Stimulated activated CD8-positive, alpha-beta memory T cell treated with anti-CD3 and anti-CD28 coated beads, Interleukin-7, amount 100 ng/mL, for 48 hours (primary cell): ENCODE results near the gene LMF1.

Experiments
- DNase-seq, 2 donors: peaks; one replicate each; pipeline ENCODE4 v3.0.0-alpha.2; 2020; ENCODE audit warnings: low read depth in 1 of 2; ENCODE audit errors: extremely low read depth in 1 of 2

Gene LMF1

GRCh38 chr16:931626-932500 is 38.9 kb downstream of the LMF1 start:
- no peak for DNase-seq

DNA sequence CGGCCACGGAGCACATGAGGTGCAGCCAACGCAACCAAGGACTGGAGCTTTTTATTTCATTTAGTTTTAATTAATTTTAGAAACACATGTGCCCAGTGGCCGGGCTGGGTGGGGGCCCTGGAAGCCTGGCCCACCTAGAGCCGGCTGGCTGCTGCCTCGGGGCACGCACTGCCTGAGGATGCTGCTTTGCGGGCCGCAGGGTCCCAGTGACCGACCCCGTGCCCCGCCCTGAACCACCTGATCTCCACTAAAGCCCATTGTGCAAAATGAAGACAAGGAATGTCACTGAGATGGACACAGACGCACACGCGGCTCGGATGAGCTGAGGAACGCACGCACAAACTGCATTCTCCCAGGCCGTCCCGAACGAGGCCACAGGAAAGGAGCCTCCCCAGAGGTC is 39.6 kb downstream of the LMF1 start:
- no peak for DNase-seq

DNA sequence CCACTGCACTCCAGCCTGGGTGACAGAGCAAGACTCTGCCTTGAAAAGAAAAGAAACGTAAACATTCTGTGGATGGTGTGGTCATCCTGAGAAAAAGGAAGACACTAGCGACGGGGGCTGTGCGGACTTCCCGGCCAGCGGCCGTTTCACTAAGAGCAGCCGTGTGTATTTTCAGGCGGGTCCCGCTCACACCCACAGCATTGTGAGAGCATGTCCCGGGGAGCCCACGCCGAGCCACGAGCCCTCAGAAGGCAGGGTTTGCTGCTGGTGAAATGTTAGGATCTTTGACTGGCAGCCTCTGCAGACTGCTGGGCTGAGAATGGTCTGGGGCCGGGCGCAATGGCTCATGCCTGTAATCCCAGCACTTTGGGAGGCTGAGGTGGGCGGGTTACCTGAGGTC is 40.3 kb downstream of the LMF1 start:
- DNase-seq = no peak

DNA sequence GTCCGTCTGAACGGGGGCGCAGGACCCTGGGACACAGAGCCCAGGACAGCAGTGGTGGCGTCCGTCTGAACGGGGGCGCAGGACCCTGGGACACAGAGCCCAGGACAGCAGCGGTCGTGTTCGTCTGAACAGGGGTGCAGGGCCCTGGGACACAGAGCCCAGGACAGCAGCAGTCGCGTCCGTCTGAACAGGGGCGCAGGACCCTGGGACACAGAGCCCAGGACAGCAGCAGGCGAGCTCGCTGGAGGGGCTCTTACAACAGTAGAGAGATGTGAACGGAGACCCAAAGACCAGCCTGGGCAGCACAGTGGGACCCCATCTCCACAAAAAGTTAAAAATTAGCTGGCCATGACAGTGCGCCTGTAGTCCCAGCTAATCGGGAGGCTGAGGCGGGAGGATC is 40.7 kb downstream of the LMF1 start:
- DNase-seq = no peak

- DNase-seq = no peak
Observed at GRCh38 chr16:929227-930073, 41.3 kb downstream of the LMF1 start.

DNA sequence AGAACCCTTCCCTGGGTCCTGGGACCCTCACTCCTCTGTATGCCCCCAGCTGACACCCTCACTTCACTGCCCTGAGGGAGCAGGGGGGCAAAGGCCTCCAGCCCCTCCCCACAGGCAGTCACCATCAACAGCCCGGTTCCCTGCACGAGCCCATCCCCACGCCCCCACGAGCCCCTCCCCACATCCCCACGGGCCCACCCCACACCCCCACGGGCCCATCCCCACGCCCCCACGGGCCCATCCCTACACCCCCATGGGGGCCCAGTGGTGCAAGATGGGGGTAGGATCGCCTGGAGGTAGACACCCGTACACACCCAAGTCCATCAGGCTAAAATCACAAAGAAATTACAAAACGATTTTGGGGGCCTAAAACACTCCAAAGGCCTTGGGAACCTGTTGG is 42.3 kb downstream of the LMF1 start:
- no peak for DNase-seq

GRCh38 chr16:927931-928330 is 42.9 kb downstream of the LMF1 start:
- DNase-seq = no peak

DNA sequence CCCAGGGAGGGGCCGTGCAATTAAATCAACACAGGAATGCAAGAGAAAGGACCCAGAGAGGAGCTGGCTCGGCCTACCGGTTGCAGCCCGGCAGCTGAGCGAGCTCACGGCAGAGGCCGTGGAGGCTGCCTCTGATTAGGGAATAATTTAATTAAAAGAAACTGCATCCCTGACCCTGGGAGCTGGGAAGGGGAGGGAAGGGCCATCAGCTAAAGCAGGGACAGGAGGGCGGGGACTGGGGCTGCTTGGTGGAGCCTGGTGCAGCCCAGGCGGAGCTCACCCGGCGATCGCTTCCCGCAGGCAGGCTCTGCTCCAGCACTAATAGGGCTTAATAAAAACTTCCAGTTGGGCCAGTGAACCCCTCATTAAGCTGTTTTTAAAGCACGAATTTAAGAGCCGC is 43.4 kb downstream of the LMF1 start:
- DNase-seq = no peak

DNA sequence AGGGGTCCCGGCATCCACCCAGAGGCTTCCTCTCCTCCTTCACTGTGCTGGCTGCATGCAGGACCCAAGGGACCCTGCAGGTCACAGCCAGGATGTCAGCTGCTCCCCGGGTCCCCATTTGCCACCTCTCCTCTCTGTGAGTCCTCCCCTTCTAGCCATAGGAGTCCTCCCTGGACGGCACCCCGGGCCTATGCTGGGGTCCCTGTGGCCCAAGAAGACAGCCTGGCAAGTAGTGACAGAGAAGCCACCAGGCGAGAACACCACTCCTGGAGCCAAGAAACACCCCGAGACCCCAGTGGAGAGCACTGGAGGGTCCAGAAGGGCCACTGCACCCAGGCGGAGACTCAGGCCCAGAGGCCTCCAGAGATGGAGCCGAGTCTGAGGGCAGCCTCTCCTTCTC is 44.1 kb downstream of the LMF1 start:
- DNase-seq = no peak

GRCh38 chr16:924806-925205 is 46.0 kb downstream of the LMF1 start:
- DNase-seq = no peak

DNA sequence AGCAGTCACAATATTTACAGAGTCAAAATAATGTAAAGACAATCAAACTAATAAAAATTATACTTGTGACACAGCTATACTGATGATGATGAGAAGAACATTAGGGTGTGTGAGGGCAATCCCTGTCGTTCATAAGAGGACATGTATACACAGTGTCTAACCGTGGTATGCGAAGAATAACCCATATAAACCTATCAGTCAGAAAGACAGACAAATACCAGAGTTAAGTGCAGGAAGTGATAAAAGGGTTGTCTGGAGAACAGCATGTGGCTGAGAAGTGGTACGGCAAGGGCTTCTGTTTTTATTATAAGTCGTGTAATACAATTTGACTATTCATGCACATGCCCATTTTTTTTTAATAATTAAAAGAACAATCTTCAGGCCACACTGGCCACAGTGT is 46.7 kb downstream of the LMF1 start:
- no peak for DNase-seq

DNA sequence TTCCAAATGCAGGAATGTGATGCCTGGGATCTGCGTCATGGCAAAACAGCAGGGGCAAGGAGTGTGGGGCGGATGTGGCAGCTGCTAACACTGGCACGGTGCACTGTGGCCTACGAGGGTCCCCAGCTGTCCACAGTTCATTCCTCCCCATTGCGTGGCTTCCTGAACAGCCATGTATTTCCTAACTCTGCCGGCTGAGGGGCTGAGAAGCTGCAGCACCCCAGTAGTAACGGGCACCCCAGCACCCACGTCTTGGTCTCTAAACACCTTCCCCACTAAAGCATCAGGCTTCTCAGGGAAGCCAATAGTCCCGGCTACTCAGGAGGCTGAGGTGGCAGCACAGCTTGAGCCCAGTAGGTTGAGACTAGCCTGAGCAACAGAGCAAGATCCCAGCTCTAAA is 47.6 kb downstream of the LMF1 start:
- no peak for DNase-seq

DNA sequence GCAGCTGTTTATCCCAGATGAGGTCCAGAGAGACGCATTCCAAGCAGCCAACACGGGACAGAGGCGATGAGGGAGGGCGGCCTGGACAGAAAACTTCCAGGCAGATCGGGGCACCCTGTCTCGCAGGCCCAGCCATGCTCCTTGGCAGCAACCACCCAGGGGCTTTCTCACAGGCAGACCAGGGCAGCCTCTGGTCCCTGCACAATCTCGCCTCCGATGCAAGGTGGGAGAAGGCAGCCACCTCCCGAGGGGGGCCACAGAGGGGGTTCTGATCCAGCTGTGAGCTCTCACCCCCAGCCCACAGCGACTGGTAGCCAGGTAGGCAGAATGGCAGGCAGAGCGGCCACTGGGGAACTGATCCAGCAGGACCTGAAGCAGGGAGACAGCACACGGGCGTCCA is 48.7 kb downstream of the LMF1 start:
- DNase-seq = no peak

- DNase-seq = no peak
Observed at GRCh38 chr16:921321-921905, 49.4 kb downstream of the LMF1 start.

DNA sequence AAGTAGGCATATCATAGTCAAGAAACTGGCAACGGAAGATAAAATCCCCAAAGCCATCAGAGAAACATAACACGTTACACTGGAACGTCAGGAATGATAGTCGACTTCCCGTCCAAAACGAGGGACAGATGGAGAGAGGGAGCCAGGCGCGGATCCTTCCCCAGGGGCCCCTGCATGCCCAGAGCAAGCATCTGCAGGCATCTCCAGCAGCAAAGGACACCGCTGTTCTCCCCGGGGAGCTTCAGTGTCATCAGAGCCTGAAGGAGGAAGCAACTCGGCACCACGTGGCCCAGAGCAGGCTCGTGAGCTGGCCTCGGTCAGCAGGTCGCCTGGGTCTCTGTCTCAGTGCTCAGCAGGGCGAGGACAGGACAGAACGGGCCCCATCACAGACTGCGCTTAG is 50.1 kb downstream of the LMF1 start:
- DNase-seq = no peak

DNA sequence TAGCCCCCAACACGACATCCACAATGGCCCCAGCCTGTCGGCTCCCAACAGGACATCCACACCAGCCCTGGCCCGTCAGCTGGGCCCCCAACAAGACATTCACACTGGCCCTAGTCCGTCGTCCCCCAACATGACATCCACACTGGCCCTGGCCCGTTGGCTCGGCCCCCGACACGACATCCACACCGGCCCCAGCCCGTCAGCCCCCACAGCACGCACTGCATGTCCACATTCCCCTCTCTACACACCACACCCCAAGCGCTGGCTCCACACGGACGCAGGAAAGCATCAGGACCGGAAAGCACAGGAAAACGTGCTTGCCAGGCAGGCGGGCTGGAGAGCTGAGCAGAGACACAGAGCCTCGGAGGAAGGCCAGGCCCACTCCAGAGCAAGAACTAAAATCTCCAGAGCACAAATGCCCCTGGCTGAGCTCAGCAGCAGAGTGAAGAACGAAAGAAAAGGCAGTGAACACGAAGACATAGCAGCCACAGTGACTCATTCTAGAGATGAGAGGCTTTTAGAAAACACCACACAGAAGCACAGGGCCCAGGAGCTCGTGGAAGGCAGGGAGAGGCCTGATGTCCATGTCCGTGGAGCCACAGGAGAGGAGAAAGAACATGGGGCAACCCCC is 50.6 kb downstream of the LMF1 start:
- DNase-seq = no peak

DNA sequence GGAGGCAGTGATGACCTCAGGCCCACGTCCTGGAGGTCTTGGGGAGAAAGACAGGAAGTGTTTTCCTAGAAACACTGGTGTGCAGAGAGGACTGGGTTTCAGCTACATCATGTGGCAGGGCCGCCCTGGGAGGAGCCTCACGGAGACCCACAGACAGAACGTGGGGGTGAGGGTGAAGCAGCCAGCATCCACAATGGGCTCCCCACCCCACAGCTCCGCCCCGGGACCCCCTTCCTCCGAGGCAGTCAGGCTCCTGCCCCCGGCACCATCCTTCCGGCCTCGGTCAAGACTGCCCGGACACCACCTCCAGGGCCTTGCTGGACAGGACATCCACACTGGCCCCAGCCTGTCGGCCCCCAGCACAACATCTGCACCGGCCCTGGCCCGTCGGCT is 51.1 kb downstream of the LMF1 start:
- no peak for DNase-seq

DNA sequence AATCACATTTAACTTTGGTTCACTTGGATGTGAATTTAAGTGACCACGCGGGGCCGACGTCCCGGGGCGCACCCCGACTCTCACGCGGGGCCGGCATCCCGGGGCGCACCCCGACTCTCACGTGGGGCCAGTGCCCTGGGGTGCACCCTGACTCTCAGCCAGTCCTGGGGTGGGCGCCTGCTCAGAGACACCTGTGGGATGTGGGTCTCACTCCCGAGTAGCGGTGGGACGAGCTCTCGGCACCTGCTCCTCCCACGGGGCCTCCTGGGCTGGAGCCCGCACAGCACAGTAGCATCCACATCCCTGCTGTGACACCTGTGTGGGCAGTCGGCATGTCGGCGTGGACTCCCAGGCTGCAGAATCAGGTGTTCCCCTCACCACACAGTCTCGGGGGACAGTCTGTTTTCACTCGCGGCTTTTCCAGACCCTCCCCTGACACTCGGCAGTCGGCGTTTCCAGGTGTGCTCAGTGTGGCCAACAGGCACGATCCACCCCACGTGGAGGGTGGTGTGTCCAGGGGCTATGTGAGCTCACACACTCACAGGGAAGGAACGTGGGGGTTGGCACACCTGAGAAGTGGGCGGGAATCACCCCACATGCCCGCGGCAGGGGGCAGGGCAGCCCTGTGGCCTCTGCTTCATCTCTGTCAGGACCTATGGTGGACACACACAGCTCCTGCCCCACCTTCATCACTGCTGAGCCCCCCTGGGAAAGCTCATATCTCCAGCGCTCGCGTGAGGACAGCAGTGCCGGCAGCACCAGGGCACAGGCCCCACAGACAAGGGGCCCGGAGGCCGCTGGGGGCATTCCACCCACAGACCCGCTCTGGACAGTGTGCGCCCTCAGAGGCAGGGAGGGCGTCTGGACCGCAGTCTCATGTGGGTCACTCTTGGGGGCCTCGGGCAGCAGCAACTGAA is 51.8 kb downstream of the LMF1 start:
- no peak for DNase-seq

GRCh38 chr16:918068-918467 is 52.7 kb downstream of the LMF1 start:
- no peak for DNase-seq

GRCh38 chr16:917591-918061 is 53.2 kb downstream of the LMF1 start:
- no peak for DNase-seq
